ENCODE measurements around the gene FGD3.

Gene FGD3

GRCh38 chr9:93017621-93018020, 70.3 kb downstream of the FGD3 start:
- no peak for TF ChIP-seq CTCF (conservative IDR thresholded peaks at IDR 0.05; ENCODE audit: low read length)
- DNase-seq (ENCODE audit: low read depth): no peak
- H3K4me3 ChIP-seq (ENCODE audit: low read length): no peak overlapping the region

GRCh38 chr9:93020151-93020550, 72.8 kb downstream of the FGD3 start:
- no peak for DNase-seq (ENCODE audit: low read depth)

GRCh38 chr9:93020771-93021670, 73.7 kb downstream of the FGD3 start:
- no peak for DNase-seq (ENCODE audit: low read depth)
- no peak overlapping the region for H3K4me3 ChIP-seq (ENCODE audit: low read length)
- TF ChIP-seq CTCF (conservative IDR thresholded peaks at IDR 0.05; ENCODE audit: low read length): no peak

More at GRCh38 chr9:93020151-93020550, 72.8 kb downstream of the FGD3 start:
- no peak overlapping the region for H3K4me3 ChIP-seq (ENCODE audit: low read length)
- no peak for TF ChIP-seq CTCF (conservative IDR thresholded peaks at IDR 0.05; ENCODE audit: low read length)

GRCh38 chr9:93022066-93022465, 74.7 kb downstream of the FGD3 start:
- no peak for TF ChIP-seq CTCF (conservative IDR thresholded peaks at IDR 0.05; ENCODE audit: low read length)
- no peak for DNase-seq (ENCODE audit: low read depth)
- no peak overlapping the region for H3K4me3 ChIP-seq (ENCODE audit: low read length)

GRCh38 chr9:93022721-93023520, 75.6 kb downstream of the FGD3 start:
- no peak overlapping the region for H3K4me3 ChIP-seq (ENCODE audit: low read length)
- no peak for DNase-seq (ENCODE audit: low read depth)
- no peak for TF ChIP-seq CTCF (conservative IDR thresholded peaks at IDR 0.05; ENCODE audit: low read length)

GRCh38 chr9:93023521-93023815, 76.1 kb downstream of the FGD3 start:
- TF ChIP-seq CTCF (conservative IDR thresholded peaks at IDR 0.05; ENCODE audit: low read length): no peak
- no peak overlapping the region for H3K4me3 ChIP-seq (ENCODE audit: low read length)
- no peak for DNase-seq (ENCODE audit: low read depth)

GRCh38 chr9:93024646-93024910, 77.3 kb downstream of the FGD3 start:
- DNase-seq (ENCODE audit: low read depth): no peak
- H3K4me3 ChIP-seq (ENCODE audit: low read length): no peak overlapping the region
- no peak for TF ChIP-seq CTCF (conservative IDR thresholded peaks at IDR 0.05; ENCODE audit: low read length)
